Activated naive CD4-positive, alpha-beta T cell treated with anti-CD3 and anti-CD28 coated beads, Interleukin-2, amount 10 ng/mL, durations not matched to agents 7 days and 5 days (primary cell): ENCODE data around the gene ONECUT3.
"Not testable (repeated sequence)": the region's sequence is repeated elsewhere in the genome, so short reads cannot be mapped to it uniquely, and the experiment has no call there.

Experiments used
- CTCF ChIA-PET: fragments of 350-600 bp; sonication (Branson Sonifier 250); formaldehyde crosslinking; loops from one replicate; lab custom pipeline; 2021; ENCODE audit warnings: antibody characterized with exemption; lab: Charles Lee
- DNase-seq: peaks from one replicate; pipeline ENCODE4 v3.0.0-alpha.2; 2020
- H3K27ac Mint-ChIP-seq: one replicate; pipeline ENCODE4 v1.8.0; 2021; ENCODE audit warnings: mild to moderate bottlenecking, moderate library complexity, mixed read lengths
- H3K27me3 Mint-ChIP-seq: one replicate; pipeline ENCODE4 v1.8.0; 2021; ENCODE audit warnings: mild to moderate bottlenecking, mixed read lengths
- H3K36me3 Mint-ChIP-seq: one replicate; pipeline ENCODE4 v1.8.0; 2021; ENCODE audit warnings: mixed read lengths
- H3K4me1 Mint-ChIP-seq: one replicate; pipeline ENCODE4 v1.8.0; 2021; ENCODE audit warnings: mixed read lengths
- H3K4me3 Mint-ChIP-seq: one replicate; pipeline ENCODE4 v1.8.0; 2021; ENCODE audit warnings: mild to moderate bottlenecking, moderate library complexity, mixed read lengths
- H3K9me3 Mint-ChIP-seq: one replicate; pipeline ENCODE4 v1.8.0; 2021; ENCODE audit warnings: mixed read lengths

Gene ONECUT3

GRCh38 chr19:1752757-1753728 is at the start of gene ONECUT3:
TSS of gene ONECUT3 (plus strand) at chr19:1753506. CDS start at chr19:1753663, 157 bp downstream.
- Mint-ChIP-seq H3K4me1 (peaks cover 14% of the 10 kb centered on the region), H3K36me3 (no peaks in the 10 kb centered on the region), H3K27ac (peak within 1 kb of the TSS; percentile 37), H3K27me3 (peaks cover 91% of the 10 kb centered on the region), H3K9me3 (no peaks in the 10 kb centered on the region), H3K4me3 (peak within 1 kb of the TSS; percentile 31)
- no peak for DNase-seq
- CTCF ChIA-PET = no interaction called here

DNA sequence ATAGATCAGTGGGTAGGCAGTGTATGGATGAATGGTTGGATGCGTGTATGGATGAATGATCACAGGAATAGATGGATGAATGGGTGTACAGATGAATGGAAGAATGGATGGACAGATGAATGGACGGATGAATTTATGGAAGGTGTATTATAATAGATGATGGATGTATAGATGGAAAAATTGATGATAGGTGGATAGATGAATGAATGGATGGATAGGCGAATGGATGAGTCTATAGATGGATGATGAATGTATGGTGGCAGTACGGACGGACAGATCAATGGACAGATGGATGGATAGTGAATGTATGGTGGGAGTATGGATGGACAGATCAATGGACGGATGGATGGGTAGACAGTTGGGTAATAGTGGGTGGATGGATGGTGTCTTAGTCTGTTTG is 49.0 kb upstream of the ONECUT3 start:
- Mint-ChIP-seq H3K36me3 (no peaks in the 10 kb centered on the region), H3K27me3 (peaks cover 47% of the 10 kb centered on the region)
- CTCF ChIA-PET = no interaction called here

GRCh38 chr19:1705367-1705766 is 47.9 kb upstream of the ONECUT3 start:
- peaks cover 12% of the 10 kb centered on the region for H3K9me3 Mint-ChIP-seq
- no peaks in the 10 kb centered on the region for H3K36me3 Mint-ChIP-seq
- no peak for DNase-seq
- peaks cover 39% of the 10 kb centered on the region for H3K27me3 Mint-ChIP-seq
- no peak overlapping the region for H3K4me3 Mint-ChIP-seq
- CTCF ChIA-PET = no interaction called here
- no peak overlapping the region for H3K27ac Mint-ChIP-seq
- H3K4me1 Mint-ChIP-seq = peaks cover 8% of the 10 kb centered on the region

More for the DNA sequence above, 49.0 kb upstream of the ONECUT3 start:
- peaks cover 12% of the 10 kb centered on the region for H3K9me3 Mint-ChIP-seq
- H3K4me3 Mint-ChIP-seq = no peak overlapping the region
- no peak for DNase-seq
- H3K4me1 Mint-ChIP-seq = peaks cover 8% of the 10 kb centered on the region
- no peak overlapping the region for H3K27ac Mint-ChIP-seq

- H3K27ac Mint-ChIP-seq, DNase-seq, H3K4me1 Mint-ChIP-seq, H3K4me3 Mint-ChIP-seq, CTCF ChIA-PET, H3K36me3 Mint-ChIP-seq: not testable (repeated sequence)
- H3K9me3 Mint-ChIP-seq = peaks cover 12% of the 10 kb centered on the region
- H3K27me3 Mint-ChIP-seq = peaks cover 26% of the 10 kb centered on the region
Observed at GRCh38 chr19:1706646-1707045, 46.7 kb upstream of the ONECUT3 start.

- Mint-ChIP-seq H3K27me3 (peaks cover 23% of the 10 kb centered on the region), H3K27ac (no peak overlapping the region)
Observed at GRCh38 chr19:1707240-1707639, 46.1 kb upstream of the ONECUT3 start.

GRCh38 chr19:1713170-1713569 is 40.1 kb upstream of the ONECUT3 start:
- no peaks in the 10 kb centered on the region for H3K4me1 Mint-ChIP-seq
- DNase-seq = no peak
- no peak overlapping the region for H3K27ac Mint-ChIP-seq
- no peak overlapping the region for H3K4me3 Mint-ChIP-seq
- H3K36me3 Mint-ChIP-seq = no peaks in the 10 kb centered on the region
- CTCF ChIA-PET = no interaction called here
- H3K9me3 Mint-ChIP-seq = no peaks in the 10 kb centered on the region
- H3K27me3 Mint-ChIP-seq = peaks cover 41% of the 10 kb centered on the region

More at GRCh38 chr19:1707240-1707639, 46.1 kb upstream of the ONECUT3 start:
- Mint-ChIP-seq H3K9me3 (peaks cover 12% of the 10 kb centered on the region), H3K36me3 (no peaks in the 10 kb centered on the region), H3K4me1 (no peaks in the 10 kb centered on the region), H3K4me3 (no peak overlapping the region)
- DNase-seq = no peak
- CTCF ChIA-PET = no interaction called here

- H3K36me3 Mint-ChIP-seq = no peaks in the 10 kb centered on the region
- H3K4me3 Mint-ChIP-seq = no peak overlapping the region
- CTCF ChIA-PET = no interaction called here
- no peak overlapping the region for H3K27ac Mint-ChIP-seq
- no peak for DNase-seq
- H3K9me3 Mint-ChIP-seq = no peaks in the 10 kb centered on the region
- H3K27me3 Mint-ChIP-seq = peaks cover 58% of the 10 kb centered on the region
- no peaks in the 10 kb centered on the region for H3K4me1 Mint-ChIP-seq
Observed at GRCh38 chr19:1715540-1715939, 37.8 kb upstream of the ONECUT3 start.

- Mint-ChIP-seq H3K27ac (no peak overlapping the region), H3K9me3 (no peaks in the 10 kb centered on the region), H3K4me3 (no peak overlapping the region), H3K27me3 (peaks cover 73% of the 10 kb centered on the region), H3K4me1 (no peaks in the 10 kb centered on the region), H3K36me3 (no peaks in the 10 kb centered on the region)
- DNase-seq = no peak
- CTCF ChIA-PET = no interaction called here
Observed at GRCh38 chr19:1717200-1717969, 35.9 kb upstream of the ONECUT3 start.

DNA sequence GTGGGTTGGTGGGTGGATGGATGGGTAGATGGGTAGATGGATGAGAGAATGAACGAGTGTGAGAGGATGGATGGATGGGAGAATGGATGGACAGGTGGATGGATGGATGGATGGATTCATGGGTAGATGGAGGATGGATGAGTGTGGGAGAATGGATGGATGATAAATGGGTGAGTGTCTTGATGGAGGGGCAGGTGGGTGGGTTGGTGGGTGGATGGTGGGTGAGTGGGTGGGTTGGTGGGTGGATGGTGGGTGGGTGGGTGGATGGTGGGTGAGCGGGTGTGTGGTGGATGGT is 35.4 kb upstream of the ONECUT3 start:
- Mint-ChIP-seq H3K4me3 (no peak overlapping the region), H3K27ac (no peak overlapping the region), H3K4me1 (no peaks in the 10 kb centered on the region), H3K36me3 (no peaks in the 10 kb centered on the region), H3K9me3 (no peaks in the 10 kb centered on the region), H3K27me3 (peaks cover 75% of the 10 kb centered on the region)
- CTCF ChIA-PET = no interaction called here
- DNase-seq = no peak

DNA sequence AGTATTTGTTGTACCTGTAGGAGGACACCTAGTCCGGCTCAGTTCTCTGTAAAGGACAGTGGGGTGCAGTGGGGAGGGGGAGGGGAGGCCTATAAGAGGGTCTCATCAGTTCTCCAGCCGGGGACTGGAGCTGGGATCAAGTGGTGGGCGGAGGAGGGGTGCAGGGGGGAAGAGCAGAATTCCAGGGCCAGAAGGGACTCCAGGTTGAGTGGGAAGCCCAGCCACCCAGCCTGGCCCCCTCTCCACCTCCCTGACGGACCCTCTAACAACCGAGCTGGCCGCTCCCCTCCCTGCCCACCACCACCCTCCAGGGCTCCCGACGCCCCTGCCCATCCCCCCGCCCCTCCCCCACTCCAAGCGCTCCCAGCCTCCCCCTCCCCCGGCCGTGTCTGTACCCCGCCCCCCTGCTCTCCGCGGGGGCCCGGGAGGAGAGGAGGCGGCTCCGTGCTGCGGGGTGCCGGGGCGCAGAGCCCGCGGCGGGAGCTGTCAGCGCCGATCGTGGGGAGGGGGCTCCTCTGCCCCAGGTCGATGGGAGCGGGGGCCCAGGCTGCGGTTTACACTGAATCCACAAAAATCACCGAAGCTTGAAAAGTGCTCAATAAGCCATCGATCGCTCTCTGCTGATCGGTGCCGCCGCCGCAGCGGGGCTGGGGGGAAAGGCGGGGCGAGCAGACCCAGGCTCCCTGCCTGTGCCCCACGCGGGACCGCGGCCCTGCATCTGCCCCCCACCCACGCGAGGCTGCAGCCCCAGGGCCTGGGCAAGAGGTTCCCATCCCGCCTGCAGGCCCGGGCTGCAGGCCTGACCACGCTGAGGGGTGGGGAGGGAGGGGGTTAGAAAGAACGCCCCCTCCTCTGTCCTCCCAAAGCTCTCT is 34.6 kb upstream of the ONECUT3 start:
- CTCF ChIA-PET = no interaction called here
- DNase-seq = no peak
- Mint-ChIP-seq H3K27ac (no peak overlapping the region), H3K4me3 (no peak overlapping the region), H3K27me3 (peaks cover 80% of the 10 kb centered on the region), H3K36me3 (no peaks in the 10 kb centered on the region), H3K9me3 (no peaks in the 10 kb centered on the region), H3K4me1 (peaks cover 1% of the 10 kb centered on the region)

- no peak for DNase-seq
- CTCF ChIA-PET = no interaction called here
- H3K4me1 Mint-ChIP-seq = peaks cover 2% of the 10 kb centered on the region
- no peak overlapping the region for H3K4me3 Mint-ChIP-seq
- H3K9me3 Mint-ChIP-seq = no peaks in the 10 kb centered on the region
- H3K27ac Mint-ChIP-seq = no peak overlapping the region
- no peaks in the 10 kb centered on the region for H3K36me3 Mint-ChIP-seq
- peaks cover 89% of the 10 kb centered on the region for H3K27me3 Mint-ChIP-seq
Observed at GRCh38 chr19:1719519-1719918, 33.8 kb upstream of the ONECUT3 start.

GRCh38 chr19:1720237-1720636 is 33.1 kb upstream of the ONECUT3 start:
- no peaks in the 10 kb centered on the region for H3K36me3 Mint-ChIP-seq
- no peak overlapping the region for H3K27ac Mint-ChIP-seq
- CTCF ChIA-PET = no interaction called here
- DNase-seq = no peak
- H3K4me3 Mint-ChIP-seq = no peak overlapping the region
- peaks cover 96% of the 10 kb centered on the region for H3K27me3 Mint-ChIP-seq
- H3K4me1 Mint-ChIP-seq = peaks cover 6% of the 10 kb centered on the region
- no peaks in the 10 kb centered on the region for H3K9me3 Mint-ChIP-seq

GRCh38 chr19:1725100-1726064 is 27.9 kb upstream of the ONECUT3 start:
- Mint-ChIP-seq H3K9me3 (peaks cover 5% of the 10 kb centered on the region), H3K36me3 (no peaks in the 10 kb centered on the region), H3K4me1 (peaks cover 10% of the 10 kb centered on the region), H3K27ac (no peak overlapping the region), H3K4me3 (peak overlapping the region; percentile 58), H3K27me3 (peaks cover 90% of the 10 kb centered on the region)
- CTCF ChIA-PET = no interaction called here
- DNase-seq = peak; percentile 57
